GM19025 (cell line): ENCODE data around the gene RASAL1.

Source experiments
- ATAC-seq: cut with Tn5 transposase; IDR thresholded peaks from one replicate; pipeline ENCODE4 v1.9.1; 2021; ENCODE audit warnings: mild to moderate bottlenecking, low read depth, moderate library complexity; ENCODE audit not compliant: unreplicated experiment

The RASAL1 gene

DNA sequence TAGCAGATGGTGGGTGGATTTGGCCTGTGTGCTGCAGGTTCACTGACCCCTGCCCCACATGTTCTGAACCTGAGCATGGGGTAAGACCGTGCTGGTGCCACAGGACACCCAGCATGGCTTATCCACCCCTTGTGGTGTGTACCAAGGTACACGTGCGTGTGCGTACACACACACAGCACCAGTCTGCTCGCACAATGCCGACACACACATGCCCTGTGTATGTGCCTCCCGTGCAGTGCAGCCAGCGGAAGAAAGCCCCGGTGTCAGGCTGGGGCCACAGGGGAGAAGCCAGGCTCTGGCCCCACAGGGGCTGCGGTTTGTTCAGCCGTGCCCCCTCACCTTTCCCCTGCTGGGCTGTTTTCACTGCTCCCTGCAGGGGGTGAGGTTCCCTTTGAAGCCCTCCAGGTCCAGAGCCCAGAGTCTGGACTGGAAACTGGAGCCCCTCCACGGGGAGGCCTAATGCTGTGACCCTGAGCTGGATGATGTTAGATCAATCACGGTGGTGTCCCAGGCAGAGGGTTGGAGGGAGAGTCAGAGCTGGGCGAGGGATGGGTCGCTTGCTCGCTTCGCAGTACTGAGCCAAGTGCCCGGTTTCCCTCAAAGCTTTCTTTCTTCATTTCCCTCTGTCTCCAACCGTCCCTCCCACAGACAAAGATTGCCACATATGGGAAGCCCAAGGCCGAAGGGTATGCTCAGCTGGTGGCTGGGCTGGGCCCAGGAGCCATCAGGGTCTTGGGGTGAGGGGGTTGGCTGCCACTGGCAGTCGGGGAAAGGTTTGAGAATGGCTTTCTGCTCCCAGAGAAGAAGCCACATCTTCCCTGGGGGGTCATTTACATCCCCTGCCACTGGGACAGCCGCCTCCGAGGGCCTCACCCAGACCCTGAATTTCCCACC is 72.8 kb downstream of the RASAL1 start:
- ATAC-seq = no peak

GRCh38 chr12:113061061-113061694 is 74.4 kb downstream of the RASAL1 start:
- ATAC-seq = no peak

GRCh38 chr12:113060336-113060960 is 75.1 kb downstream of the RASAL1 start:
- no peak for ATAC-seq

DNA sequence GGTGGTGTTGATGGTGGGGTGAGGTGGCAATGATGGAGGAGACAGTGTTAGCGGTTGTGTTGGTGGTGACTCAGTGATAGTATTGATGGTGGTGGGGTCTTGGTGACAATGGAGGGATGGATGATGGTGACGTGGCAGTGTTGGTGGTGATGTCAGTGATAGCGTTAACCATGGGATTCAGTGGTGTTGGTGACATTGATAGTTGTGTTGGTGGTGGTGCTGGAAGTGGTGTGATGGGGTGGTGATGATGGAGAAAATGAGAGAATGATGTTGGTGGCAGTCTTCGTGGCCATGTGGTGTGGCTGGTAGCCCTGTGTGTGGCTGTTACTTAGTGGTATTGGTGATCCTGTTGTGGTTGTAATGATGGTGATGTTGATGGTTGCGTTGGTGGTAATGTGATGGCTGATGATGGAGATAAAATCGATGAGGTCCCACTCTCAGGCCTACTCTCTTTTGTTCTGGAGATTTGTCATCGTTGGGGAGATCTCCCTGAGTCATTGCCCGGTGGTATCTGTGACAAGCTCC is 76.4 kb downstream of the RASAL1 start:
- ATAC-seq = no peak

- no peak for ATAC-seq
Measured at GRCh38 chr12:113058553-113058952, 77.0 kb downstream of the RASAL1 start.

DNA sequence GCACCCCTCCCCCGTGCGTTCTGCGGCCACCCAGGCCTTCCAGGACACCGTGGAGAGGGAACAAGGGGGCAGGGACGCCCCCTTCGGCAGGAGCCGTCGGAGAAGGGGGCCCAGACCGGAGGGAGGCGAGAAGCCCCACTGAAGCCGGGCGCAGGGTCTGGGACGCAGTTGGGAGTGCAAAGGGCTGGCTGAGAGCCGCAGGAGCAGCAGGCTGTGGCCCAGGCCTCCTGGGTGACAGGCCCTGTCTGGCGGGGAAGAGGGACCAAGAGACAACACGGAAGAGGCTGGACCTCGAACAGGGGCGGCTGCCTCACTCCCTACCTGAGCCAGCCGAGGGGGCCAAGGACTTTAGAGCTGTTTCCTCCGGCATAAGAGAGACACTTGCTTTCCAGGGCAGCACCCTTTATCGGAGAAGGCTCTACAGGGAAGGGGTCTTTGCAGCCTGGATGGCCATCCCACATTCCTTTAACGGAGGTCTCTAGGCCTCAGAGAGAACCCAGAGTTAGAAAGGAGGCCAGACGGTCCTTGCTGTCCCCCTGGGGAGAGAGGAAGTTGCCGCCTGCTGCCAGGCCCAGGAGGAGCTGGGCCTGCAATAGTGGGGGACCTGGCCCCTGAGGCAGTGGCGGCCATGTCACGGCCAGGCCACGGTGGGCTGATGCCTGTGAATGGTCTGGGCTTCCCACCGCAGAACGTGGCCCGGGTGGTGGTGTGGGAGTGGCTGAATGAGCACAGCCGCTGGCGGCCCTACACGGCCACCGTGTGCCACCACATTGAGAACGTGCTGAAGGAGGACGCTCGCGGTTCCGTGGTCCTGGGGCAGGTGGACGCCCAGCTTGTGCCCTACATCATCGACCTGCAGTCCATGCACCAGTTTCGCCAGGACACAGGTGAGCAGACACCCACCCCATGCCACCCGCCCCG is 77.7 kb downstream of the RASAL1 start:
- no peak for ATAC-seq

- ATAC-seq = no peak
Measured at GRCh38 chr12:113056631-113057488, 78.7 kb downstream of the RASAL1 start, which contains the start of gene DTX1. TSS of gene DTX1 (plus strand) at chr12:113056730. CDS start at chr12:113058193, 1,463 bp downstream.

DNA sequence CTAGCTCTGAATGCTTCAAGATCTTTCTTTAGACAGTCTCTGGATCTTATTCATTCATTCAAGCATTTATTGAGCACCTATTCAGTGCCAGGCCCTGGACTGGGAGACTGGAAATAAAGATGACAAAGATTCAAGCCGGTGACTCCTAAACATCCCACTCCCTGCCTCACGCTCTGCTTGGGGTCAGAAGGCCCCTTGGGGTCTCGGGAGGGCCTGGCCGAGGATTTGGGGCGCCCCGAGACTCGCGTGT is 79.3 kb downstream of the RASAL1 start:
- no peak for ATAC-seq

DNA sequence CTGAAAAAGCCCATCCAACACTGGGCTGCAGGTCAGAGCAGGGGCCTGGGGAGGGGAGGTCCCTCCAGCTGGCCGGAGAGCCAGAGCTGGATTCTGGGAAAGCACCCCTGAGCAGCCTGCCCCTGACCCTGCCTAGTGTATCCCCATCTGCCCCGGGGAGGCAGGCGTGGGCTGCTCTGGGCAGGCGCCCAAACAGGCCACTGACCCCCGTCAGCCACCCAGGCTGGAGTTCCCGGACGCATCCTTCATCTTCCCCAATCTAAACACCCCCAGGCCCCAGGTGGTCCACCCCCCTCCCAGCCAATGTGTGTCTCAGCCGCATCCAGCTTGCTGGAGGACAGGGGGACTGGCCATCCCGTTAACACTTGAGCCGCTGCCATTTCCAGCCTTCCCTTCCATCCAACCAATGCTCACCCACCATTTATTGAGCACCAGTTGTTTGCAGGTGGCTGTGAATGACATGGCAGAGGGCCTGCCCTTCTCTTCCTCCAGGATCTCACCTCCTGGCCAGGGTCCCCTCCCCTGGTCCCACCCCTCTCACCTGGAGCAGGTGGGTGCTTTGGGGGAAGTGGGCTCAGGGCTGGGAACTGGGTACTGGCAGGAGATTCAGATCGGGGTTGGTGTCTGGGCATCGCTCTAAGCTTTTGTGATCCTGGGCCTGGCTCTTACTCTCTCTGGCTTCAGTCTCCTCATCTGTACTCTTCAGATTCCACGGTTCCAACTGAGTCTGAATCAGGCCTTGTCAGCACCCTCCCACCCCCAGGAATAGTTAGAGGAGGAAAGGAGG is 79.8 kb downstream of the RASAL1 start:
- no peak for ATAC-seq

DNA sequence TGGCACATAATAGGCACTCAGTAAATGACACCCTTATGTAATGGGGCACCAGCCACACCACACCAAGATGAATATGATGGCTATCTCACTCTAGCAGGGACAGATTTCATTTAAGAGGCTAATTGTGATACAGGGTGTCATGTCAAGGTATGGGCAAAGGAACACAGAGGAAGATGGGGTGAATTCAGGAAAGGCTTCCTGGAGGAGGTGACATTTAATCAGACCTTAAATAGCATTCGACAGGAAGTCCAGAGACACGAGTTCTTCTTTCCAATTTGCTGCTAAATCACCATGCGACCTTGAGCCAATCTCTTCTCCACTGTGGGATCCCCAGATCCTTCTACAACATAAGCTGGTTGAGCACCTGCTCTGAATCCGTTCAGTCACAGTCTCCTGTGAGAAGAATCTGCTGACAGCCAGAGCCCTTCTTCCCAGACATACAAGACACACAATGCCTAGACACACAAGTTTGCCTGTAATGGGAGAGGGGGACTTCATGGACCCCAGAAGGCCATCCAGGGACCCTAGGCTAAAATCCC is 80.5 kb downstream of the RASAL1 start:
- ATAC-seq = no peak

GRCh38 chr12:113052326-113052725 is 83.2 kb downstream of the RASAL1 start:
- ATAC-seq = no peak

DNA sequence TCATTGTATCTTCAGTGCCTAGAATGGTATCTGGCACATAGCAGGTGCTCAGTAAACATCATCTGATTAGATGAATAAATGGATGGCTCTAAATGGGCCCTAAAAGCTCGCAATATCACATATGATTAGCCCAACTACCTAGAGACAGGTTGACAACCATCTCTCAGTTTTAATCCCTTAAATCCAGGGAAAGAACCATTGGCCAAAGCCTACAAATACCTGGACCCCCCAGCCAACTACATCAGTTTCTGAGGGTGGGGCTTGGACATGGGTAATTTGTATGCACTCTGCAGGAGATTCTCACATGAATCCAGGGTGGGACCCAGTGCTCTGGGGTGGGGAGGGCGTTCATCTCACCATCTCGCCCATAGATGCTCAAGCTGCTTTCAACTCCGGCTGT is 83.8 kb downstream of the RASAL1 start:
- ATAC-seq = no peak

DNA sequence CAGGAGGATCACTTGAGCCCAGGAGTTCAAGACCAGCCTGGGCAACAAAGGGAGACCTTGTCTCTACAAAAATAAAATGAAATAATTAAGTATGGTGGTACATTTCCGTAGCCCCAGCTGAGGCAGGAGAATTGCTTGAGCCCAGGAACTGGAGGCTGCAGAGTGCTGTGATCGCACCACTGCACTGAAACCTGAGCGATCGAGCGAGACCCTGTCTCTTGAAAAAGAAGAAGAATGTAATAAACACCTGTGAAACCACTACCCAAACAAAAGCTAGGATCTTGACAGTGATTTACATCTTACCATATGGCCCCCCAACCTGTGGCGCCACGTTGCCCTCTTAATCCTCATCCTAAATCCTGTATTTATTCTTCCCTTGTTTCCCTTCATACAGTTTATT is 84.8 kb downstream of the RASAL1 start:
- no peak for ATAC-seq

DNA sequence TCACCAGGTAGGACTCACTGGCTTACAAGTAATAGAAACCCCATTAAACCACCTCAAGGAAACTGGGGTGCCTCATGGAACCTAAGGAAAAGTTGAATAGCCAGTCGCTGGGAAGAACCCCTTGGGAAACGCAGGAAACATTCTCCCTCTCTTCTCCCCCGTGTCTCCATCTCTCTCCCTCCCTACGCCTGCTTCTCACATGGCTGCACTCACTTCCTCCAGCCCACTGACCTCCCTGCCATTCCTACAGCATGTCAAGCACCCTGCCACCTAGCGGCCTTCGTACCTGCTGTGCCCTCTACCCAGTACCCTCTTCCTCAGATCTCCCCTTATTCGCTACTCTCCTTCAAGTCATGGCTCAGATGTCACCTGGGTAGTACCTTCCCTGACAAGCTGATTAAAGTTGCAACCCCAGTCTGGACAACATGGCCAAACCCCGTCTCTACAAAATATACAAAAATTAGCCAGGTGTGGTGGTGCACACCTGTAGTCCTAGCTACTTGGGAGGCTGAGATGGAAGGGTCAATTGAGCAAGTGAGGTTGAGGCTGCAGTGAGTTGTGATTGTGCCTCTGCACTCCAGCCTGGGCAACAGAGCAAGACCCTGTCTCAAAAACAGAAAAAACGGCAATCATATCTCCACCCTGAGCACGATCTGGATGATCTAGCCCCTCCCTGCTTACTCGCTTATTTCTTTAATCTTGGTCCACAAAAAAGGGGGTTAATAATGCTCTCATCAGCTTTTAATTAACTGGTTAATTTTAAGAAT is 85.4 kb downstream of the RASAL1 start:
- no peak for ATAC-seq
